Left lobe of liver (tissue), 2 donors: ENCODE results near the gene POU6F2. TPM values are rescaled to one million over a fixed set of nuclear protein-coding genes. Genes with fewer than 3 reads are reported as not detected.

Source experiments
- ATAC-seq: fragments of 200-7000 bp; cut with Tn5 transposase; one replicate; pipeline ENCODE4 v1.9.1; 2020; ENCODE audit warnings: mild to moderate bottlenecking, moderate library complexity
- DNase-seq: peaks from one replicate; pipeline ENCODE4 v3.0.0-alpha.2; 2020; ENCODE audit warnings: low spot score
- total RNA-seq: library from RNA; stranded (reverse); gene quantifications from one replicate; pipeline ENCODE4 v1.2.1, GENCODE V29; 2021
- donor health status: DM: no; HTN: no; CAD: no; lungs with moderate emphysema.
- donor health status: DM: no; HTN: yes; CAD: no.

POU6F2 gene
- total RNA-seq, 1 donor from 2014 or later = 0.81 TPM

DNA sequence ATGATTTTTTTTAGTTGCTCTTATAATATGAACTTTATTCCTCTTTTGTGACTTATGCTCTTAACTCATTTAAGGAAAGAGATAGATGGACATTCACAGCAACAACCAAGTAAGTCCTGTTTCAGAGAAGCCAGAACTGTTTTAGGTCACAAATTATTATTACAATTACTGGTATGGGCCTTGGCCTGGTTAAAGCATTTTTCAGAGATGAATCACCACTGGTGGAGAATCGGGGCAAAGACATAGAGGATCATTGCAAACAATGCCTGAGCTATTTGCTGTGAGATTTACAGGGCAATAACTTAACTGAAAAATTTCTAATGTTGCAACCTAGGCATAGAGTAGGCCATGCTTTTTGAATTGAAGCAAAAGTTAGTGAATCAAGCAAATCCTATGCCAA lies 450.5 kb downstream of the POU6F2 start:
- DNase-seq = no peak
- ATAC-seq = no peak

DNA sequence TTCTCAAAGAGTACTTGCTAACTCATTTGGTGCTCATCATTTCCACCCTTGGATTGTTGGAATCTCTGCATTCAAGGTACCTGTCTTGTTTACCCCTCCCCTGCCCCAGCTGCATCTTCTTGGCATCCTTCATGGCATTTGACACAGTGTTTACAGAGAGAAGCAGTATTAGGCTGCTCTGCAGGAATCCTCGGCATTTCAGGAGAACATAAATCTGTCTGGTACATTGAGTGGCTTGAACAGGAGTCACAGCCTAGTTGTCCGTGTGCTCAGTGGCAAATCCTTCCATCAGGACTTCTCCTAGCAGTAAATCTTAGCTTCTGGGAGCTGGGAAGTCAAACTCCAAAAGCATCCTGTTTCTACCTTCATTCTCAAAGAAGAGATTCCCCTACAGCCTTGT lies 451.7 kb downstream of the POU6F2 start:
- DNase-seq = no peak
- no peak for ATAC-seq

DNA sequence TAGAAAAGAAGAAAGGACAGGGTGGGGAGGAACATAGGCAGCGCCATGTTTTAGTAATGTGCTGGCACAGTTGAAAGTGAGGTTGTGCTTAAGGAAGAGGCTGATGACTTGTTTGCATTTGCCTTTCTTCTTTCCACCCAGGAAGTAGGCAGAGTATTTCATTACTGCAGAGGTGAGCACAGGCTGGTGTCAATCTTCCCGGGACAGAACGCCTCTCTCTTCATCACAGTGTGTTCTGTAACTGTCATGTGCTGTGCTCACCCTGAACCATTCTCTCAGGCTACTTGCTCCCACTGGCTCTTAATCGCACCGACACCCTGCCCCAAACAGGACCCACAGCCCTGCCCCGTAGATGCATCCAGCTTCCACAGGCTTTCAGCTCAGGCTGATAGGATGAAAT lies 452.7 kb downstream of the POU6F2 start:
- no peak for ATAC-seq

DNA sequence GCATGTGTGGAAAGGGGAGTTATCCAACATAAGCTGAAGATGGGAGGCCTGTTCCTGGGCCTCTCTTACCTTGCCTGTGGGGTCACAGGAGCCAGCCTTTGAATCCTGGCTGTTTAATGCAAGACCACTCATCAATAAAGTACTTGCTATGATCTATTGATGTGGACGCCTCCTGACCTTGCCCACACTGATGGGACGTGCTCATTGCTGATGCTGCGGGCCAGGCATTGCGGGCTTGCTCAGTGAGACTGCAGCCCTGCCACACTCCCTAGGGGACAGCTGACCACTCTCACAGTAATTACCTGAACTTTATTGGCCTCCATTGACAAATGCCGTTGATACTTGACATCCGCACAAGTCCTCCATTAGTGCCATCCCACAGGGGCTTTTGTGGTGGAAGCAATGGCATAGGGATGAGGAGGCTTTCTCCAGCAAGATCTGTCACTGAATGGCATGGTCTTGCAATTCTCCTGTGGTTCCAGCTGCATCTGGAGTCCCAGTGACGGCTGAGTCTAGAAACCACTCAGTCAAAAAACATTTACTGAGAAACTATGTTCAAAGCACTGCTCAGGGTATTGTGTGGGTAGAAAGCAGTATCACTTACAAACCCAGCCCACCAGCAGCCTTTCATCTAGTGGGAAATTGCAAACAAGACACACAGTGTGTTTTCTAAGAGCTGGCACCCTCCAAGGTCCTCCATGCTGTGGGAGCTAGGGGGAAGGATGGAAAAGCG lies 453.4 kb downstream of the POU6F2 start:
- no peak for ATAC-seq
- DNase-seq = no peak

More for the DNA sequence above, 452.7 kb downstream of the POU6F2 start:
- DNase-seq = no peak

DNA sequence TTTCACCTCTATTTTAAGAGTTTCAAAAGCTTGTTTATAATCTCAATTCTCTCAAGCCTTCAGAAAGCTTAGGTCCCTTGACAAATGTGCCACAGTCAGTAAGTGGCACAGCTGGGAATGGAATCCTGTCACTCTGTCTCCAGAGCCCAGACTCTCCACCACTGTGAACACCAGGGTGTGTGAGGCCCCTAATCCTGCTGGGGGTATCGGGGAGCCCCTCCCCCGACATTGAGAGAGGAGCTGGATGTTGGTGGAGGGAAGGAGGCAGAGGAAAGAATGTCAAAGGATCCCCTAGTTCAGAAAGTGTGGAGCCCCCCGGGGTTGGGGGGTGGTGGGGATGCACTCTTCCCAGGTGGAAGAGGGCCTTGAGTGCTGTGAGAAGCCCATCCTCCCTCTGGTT lies 454.7 kb downstream of the POU6F2 start:
- no peak for ATAC-seq
- no peak for DNase-seq

DNA sequence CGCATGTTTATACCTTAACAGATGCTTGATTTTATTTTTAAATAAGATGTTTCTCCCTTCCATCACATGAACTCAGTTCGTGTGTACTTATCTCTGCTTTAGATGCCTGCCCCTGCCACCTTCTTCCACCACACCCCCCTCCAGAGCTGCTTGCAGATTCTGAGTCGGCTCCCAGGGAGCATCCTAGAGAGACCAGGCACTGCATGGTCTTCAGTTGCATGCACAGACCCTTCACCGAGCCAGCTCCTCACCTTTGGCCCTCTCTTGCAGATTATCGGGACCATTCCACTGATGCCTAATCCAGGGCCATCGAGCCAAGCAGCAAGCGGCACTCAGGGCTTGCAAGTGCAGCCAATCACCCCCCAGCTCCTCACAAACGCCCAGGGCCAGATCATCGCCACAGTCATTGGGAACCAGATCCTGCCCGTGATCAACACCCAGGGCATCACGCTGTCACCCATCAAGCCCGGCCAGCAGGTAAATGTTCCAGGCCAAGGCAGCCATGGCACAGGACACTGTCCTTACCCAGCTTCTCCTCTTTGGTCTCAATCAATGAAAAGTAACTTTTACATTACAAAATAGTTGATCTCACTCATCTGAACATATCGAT lies 455.2 kb downstream of the POU6F2 start:
- no peak for DNase-seq
- ATAC-seq = no peak

DNA sequence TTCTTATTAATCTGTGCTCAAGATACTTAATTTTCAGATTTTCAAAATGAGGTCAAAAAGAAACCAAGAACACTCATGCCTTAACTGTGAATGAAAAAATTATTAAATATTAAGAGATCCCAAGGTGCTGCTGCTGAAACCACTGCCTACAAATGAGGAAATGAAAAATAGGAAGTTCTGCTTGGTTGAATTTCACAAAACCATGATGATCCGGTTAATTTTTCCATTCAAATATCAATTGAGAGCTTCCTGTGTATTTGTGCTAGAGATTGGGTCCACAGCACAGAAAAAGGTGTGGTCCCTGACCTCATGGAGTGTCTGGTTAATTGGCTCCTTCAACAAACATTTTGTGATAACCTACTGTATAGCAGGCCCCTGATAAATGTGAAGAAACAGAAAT lies 455.8 kb downstream of the POU6F2 start:
- no peak for DNase-seq

DNA sequence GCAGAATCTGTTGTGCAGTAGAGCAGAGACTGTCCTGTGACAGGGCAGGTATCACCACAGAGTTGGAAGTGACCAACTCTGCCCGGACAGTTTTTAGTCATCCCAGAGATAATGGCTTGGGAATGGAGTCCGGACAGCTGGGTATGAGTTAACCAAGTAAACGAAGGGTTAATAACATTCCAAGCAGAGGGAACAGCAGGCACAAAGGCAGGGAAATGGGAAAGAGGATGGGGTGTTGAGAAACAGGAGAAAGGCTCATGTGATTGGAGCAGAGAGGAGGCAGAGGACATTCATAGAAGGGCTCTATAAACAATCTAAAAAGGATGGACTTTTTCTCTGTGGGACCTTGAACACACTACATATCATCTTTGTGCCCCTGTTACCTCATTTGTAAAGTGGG lies 456.3 kb downstream of the POU6F2 start:
- DNase-seq (no peak), ATAC-seq (no peak)

More for the DNA sequence above, 455.8 kb downstream of the POU6F2 start:
- no peak for ATAC-seq

DNA sequence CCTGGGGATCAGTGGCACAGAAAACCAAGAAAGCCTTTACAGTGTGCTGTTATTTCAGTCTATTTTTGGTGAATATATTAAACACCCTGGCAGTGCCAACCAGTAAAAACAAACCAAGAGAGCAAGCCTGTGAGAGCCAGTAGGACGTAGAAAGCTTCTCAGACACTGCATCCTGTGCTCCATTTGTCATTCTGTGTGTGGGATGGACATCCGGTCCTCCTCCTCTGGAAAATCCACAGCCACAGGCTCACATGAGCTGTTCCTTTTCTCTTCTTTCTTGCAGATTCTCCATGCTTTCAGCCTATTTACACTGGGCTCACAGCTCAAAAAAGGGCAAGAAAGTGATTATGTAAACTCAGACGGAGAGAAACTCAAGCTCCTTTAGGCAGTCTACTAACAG lies 468.8 kb downstream of the POU6F2 start:
- no peak for DNase-seq

DNA sequence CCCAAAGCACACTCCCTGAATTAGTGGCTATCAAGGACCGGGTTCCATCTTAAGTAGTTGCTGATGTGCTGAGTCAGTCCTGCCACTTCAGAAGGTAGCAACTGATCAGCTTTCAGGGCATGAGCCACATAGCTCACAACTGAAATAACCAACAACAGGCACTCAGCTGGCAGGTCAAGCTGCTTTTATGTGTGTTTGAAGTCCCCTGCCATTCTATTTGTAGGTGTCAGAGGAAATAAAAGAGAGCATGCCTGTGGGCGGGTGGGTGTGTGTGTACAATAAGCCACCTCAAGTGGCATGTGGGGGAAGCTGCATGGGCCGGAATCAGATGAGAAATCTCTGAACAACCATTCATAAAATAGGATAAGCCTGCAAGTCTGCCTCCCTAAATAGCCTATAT lies 474.2 kb downstream of the POU6F2 start:
- DNase-seq = no peak
- ATAC-seq = no peak

More for the DNA sequence above, 468.8 kb downstream of the POU6F2 start:
- no peak for ATAC-seq

DNA sequence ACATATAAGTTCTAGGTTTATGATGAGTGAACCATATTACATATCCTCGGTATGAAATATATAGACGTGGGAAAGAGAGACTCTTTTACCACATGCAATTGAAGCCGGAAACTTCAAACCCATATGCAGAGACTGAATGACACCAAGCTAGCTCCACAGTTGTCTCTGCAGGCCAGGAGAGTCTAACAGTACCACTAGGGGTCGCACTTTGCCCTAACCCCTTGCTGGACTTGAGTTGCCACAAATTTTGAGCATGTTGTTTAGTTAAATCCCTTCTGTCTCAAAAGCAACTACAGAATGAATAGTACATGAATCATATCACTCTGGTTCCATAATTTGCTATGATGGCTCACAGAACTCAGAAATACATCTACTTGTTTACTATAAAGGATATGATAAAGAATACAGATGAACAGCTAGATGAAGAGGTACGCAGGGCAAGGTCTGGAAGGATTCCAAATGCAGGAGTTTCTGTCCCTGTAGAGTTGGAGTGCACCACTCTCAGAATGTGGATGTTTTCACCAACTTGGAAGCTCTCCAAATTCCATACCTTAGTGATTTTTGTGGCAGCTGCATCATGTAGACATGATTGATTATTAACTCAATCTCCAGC lies 476.1 kb downstream of the POU6F2 start:
- DNase-seq = no peak
- peak; percentile 88 for ATAC-seq

DNA sequence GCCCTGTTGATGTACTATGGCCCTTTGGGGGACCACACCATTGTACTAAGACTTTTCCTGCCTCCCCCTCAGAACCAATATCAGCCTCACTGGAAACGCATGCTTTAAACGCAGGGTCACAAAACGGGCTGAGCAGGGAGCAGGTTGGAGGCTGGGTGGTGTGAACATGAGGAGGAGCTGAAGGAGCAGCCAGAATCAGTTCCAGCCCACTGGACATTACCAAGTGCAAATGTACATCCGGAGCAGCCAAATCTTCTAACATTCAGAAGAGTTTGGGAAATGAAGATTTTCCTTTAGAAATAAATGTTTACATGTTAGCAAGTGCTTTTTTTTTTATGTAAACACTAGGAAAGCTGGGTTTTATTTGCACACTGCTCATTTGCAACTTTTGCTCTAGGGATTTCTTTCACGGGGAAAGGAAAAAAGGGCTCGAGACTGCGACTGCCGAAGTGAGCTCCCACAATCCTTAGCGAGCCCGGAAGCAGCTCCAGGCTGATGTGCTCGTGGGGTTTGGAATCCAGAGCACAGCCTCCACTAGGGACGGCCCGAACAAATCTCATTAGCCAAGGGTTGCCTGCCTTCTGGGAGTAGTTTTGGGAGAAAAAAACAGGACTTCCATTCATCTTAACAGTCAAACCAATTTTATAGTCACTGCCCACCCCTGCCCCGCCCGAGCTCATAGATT lies 480.5 kb downstream of the POU6F2 start:
- DNase-seq = no peak
- no peak for ATAC-seq

DNA sequence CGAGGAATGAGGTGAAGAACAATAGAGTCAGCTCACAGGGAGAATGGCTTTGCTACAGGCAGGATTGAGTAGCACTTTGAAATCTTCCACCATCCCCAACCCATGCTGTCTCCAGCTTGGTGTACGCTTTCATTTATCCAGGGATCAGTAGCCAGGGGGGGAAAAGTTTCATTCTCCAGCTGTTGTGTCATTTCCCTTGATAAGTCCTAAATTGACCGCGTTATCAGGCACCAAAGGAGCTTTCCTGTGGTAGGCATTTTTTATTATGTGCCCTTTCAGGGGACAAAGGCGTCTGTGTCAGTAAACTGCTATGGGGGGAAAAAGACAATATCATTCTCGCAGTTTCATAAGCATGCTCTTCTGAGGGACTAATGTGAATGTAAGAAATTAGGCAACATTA lies 481.9 kb downstream of the POU6F2 start:
- no peak for ATAC-seq
- no peak for DNase-seq

DNA sequence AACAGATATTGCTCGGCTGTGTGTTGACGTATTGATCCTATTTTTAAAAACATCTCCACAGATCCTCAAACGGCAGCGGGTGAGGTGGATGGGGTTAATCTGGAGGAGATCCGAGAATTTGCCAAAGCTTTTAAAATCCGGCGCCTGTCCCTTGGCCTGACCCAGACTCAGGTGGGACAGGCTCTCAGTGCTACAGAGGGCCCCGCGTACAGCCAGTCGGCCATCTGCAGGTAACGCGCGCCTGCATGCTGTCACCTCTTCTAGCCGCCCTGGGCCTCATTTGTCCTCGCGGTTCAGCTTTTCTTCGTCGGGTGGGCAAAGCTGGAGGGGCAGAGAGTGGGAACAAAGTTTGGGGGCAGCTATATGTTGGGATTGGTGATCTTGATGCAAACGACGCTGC lies 482.8 kb downstream of the POU6F2 start:
- no peak for ATAC-seq
- DNase-seq = no peak

DNA sequence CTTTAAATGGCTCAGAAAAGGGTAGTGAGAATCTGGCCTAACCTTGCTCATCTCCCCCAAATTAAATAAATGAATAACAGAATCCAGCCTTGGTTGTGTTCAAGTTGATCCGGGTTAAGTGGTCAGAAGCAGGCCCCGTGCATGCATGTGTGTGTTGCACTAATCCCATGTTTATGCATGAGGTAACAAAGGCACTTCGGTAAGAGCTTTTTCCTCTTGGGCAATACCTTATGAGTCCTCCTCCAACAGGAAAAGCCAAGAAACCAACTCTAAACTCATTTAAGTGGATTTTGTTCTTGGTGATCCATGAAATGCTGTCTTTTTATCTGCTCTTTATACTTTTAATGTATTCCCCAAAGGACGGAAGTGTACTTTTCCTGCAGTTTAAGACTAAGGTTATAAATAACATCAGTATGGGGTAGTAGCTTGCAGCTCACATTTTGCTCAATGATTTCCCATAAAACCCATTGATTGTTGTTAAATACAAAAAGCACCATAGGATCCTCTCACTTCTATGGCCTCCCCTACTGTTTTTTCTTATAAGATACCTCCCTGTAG lies 483.6 kb downstream of the POU6F2 start:
- DNase-seq (no peak), ATAC-seq (no peak)

DNA sequence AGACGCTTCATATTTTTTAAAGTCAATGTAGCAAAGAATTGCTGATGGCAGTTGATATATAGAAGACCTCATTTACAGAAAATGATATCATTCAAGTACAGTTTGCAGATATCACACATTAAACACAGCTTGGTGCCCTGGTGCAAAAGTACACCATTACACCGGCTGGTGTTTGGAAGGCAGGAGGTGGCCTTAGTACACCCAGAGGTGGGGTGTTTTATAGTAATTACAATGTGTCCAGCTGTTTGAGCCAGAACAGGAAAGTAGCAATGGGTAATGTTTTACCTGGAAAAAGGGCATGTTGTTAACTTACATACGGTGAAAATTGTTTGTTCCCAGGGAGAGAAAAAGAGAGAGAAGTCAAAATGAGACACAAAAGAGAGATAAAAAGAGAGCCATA lies 485.5 kb downstream of the POU6F2 start:
- ATAC-seq = no peak
- DNase-seq = no peak

DNA sequence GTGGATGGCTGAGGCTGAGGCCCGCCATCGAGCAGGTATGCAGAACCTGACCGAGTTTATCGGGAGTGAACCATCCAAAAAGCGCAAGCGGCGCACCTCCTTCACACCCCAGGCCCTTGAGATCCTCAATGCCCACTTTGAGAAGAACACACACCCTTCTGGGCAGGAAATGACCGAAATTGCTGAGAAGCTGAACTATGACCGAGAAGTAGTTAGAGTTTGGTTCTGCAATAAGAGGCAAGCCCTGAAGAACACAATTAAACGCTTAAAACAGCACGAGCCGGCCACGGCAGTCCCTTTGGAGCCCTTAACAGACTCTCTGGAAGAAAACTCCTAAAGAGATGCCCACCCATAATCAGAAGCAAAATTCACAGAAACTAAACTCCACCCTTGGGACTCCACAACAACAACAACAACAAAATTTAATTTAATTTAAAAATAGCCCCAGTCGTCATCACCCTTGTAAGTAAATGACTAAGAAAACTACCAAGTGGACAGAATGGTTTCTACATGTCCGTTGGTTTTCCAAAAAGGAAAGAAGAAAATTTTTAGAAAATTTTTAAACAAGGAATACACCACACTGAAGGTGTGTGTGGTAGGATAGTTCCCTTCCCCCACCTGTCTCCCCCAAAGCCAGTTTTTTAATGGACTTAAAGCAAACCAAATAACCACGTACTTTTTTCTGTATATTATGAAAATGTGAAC lies 486.8 kb downstream of the POU6F2 start:
- DNase-seq (no peak), ATAC-seq (peak; percentile 34)

DNA sequence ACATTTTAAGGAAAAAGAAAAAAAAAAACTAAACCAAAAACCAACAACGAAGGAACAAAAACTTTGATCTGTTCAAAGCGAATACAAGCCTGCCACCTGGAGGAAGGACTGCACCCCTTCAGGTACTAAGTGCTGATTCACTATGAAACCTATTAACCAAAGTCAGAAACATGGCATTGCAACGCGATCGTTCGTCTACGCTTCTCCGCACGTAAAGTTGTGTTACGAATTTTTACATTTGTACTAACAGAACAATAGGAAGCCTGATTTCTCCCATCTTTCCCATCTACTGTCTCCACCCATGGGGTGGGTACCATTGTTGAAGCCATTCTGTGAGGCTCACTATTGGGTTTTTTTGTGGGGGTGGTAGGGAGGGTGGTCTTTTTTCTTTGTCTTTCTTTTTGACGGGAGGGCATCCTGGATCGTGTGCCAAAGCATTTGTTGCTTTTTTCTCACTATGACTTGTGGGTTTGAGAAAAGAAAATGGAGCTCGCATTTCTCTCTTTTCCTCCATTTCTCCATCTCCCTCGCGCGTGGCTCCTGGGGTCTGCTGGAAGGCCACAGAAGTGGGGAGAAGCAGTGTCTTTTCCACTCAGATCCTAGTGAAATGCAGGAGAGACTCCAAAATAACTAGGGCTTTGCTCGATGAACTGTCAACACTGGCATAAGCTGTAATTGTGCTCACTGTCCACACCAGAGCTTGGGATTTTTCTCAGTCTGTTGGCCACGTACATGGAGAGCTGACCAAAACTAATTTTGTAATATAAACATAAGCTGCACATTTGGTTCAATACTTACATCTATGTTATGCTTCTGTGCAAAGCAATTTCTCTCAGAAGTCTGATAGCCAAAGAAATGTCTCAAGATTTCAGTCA lies 487.6 kb downstream of the POU6F2 start:
- ATAC-seq = peak; percentile 95
- DNase-seq = peak; percentile 51

DNA sequence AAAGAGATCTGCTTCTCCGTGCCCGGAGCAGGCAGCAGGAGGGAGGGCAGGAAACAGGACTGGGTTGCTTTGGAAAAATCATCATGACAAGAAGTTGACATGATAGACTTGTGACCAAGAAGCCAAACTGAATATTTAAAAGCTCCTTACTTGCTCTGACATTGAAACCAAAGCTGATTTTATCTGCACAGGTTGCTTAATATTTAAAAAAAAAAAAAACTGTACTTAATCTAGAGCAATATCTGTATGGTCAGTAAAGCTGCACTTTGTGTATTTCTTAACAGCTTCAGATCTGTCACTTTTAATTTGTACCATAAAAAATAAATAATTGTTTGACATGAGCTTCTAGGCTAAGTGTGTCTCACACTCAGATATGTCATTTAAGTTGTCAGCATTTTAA lies 490.6 kb downstream of the POU6F2 start:
- no peak for ATAC-seq

More for the DNA sequence above, 490.6 kb downstream of the POU6F2 start:
- DNase-seq = no peak
